GM06990 (cell line): ENCODE results near the gene CLPTM1L.

Source experiments
- DNase-seq: peaks from one replicate; pipeline ENCODE4 v3.0.0-alpha.2; 2011; ENCODE audit not compliant: insufficient read length; ENCODE audit errors: extremely low read depth
- H3K27me3 ChIP-seq: replicated peaks from 2 replicates; pipeline ENCODE4 v1.6.0; 2011; ENCODE audit warnings: low read length; ENCODE audit not compliant: control insufficient read depth, insufficient read depth
- H3K36me3 ChIP-seq: 2 replicates; pipeline ENCODE4 v1.5.1; 2011; ENCODE audit warnings: low read length; ENCODE audit not compliant: control insufficient read depth, insufficient read depth
- H3K4me3 ChIP-seq: replicated peaks from 2 replicates; pipeline ENCODE4 v1.5.1; 2011; ENCODE audit warnings: low read depth, mild to moderate bottlenecking, control low read depth, low read length
- CTCF ChIP-seq: IDR thresholded peaks from 2 replicates; pipeline ENCODE4 v1.5.1; 2011; ENCODE audit warnings: low read length, control low read depth, mild to moderate bottlenecking, inconsistent platforms; ENCODE audit not compliant: insufficient read depth, poor library complexity, severe bottlenecking

CLPTM1L gene

GRCh38 chr5:1338506-1339070 is 6.3 kb downstream of the CLPTM1L start:
- peaks cover 65% of the 10 kb centered on the region for H3K36me3 ChIP-seq
- H3K27me3 ChIP-seq: no peaks in the 10 kb centered on the region
- TF ChIP-seq CTCF: no peak
- no peak overlapping the region for H3K4me3 ChIP-seq
- DNase-seq: no peak

- DNase-seq: no peak
- Histone ChIP-seq H3K27me3 (no peaks in the 10 kb centered on the region), H3K36me3 (peaks cover 67% of the 10 kb centered on the region), H3K4me3 (no peak overlapping the region)
- no peak for TF ChIP-seq CTCF
Measured at GRCh38 chr5:1338196-1338490, 6.8 kb downstream of the CLPTM1L start.

- TF ChIP-seq CTCF: no peak
- peaks cover 67% of the 10 kb centered on the region for H3K36me3 ChIP-seq
- no peak for DNase-seq
- H3K4me3 ChIP-seq: no peak overlapping the region
- no peaks in the 10 kb centered on the region for H3K27me3 ChIP-seq
Measured at GRCh38 chr5:1337489-1338195, 7.3 kb downstream of the CLPTM1L start.

- no peak for DNase-seq
- peaks cover 68% of the 10 kb centered on the region for H3K36me3 ChIP-seq
- TF ChIP-seq CTCF: no peak
- H3K27me3 ChIP-seq: no peaks in the 10 kb centered on the region
- H3K4me3 ChIP-seq: no peak overlapping the region
Measured at GRCh38 chr5:1336749-1337488, 8.0 kb downstream of the CLPTM1L start.

- H3K36me3 ChIP-seq: peaks cover 71% of the 10 kb centered on the region
- DNase-seq: no peak
- no peak for TF ChIP-seq CTCF
- H3K27me3 ChIP-seq: no peaks in the 10 kb centered on the region
- no peak overlapping the region for H3K4me3 ChIP-seq
Measured at GRCh38 chr5:1336106-1336561, 8.8 kb downstream of the CLPTM1L start.
